CD8-positive, alpha-beta memory T cell (primary cell): ENCODE results near the gene SYNE4. TPM values are rescaled to one million over a fixed set of nuclear protein-coding genes. Genes with fewer than 3 reads are reported as not detected.
A peak's percentile ranks its signal among the peaks of the same experiment; 100 is the strongest.
"Not testable (repeated sequence)": the region's sequence is repeated elsewhere in the genome, so short reads cannot be mapped to it uniquely, and the experiment has no call there.

ENCODE experiments used
- CTCF ChIA-PET: fragments of 350-600 bp; sonication (Branson Sonifier 250); formaldehyde crosslinking; loops from one replicate; lab custom pipeline; 2021; ENCODE audit warnings: antibody characterized with exemption; lab: Charles Lee
- POLR2A ChIA-PET: fragments of 350-600 bp; sonication (Branson Sonifier 250); formaldehyde crosslinking; loops from one replicate; lab custom pipeline; 2021; ENCODE audit warnings: antibody characterized with exemption; lab: Charles Lee
- DNase-seq, 5 donors: peaks; one replicate each; pipeline versions ENCODE4 v3.0.0 to v3.0.0-alpha.2; 2020 to 2022; ENCODE audit warnings: mixed read lengths in 1 of 5
- H3K27ac ChIP-seq: one replicate; pipeline ENCODE4 v1.7.0; 2013; ENCODE audit warnings: low read depth, mild to moderate bottlenecking, low read length, moderate library complexity
- H3K27me3 ChIP-seq: 2 replicates; pipeline ENCODE4 v1.7.0; 2013; ENCODE audit warnings: low read length, mild to moderate bottlenecking; ENCODE audit not compliant: insufficient read depth, poor library complexity, severe bottlenecking
- H3K36me3 ChIP-seq: 2 replicates; pipeline ENCODE4 v1.7.0; 2013; ENCODE audit warnings: mild to moderate bottlenecking, low read length, moderate library complexity; ENCODE audit not compliant: insufficient read depth
- H3K4me1 ChIP-seq: 2 replicates; pipeline ENCODE4 v1.7.0; 2013; ENCODE audit warnings: mild to moderate bottlenecking, low read length, moderate library complexity; ENCODE audit not compliant: insufficient read depth
- H3K4me3 ChIP-seq: 2 replicates; pipeline ENCODE4 v1.7.0; 2013; ENCODE audit warnings: mild to moderate bottlenecking, low read length
- H3K9me3 ChIP-seq: 2 replicates; pipeline ENCODE4 v1.7.0; 2013; ENCODE audit warnings: mild to moderate bottlenecking, low read length
- H3K27ac Mint-ChIP-seq, 8 donors: one replicate each; pipeline ENCODE4 v1.8.0; 2020 to 2021; ENCODE audit warnings: mixed read lengths in 8 of 8, mild to moderate bottlenecking in 6 of 8, inconsistent platforms in 3 of 8, moderate library complexity in 3 of 8
- H3K27me3 Mint-ChIP-seq, 2 donors: one replicate each; pipeline ENCODE4 v1.8.0; 2020 to 2021; ENCODE audit warnings: mixed read lengths in 2 of 2, mild to moderate bottlenecking in 1 of 2, moderate library complexity in 1 of 2
- H3K36me3 Mint-ChIP-seq, 3 donors: one replicate each; pipeline ENCODE4 v1.8.0; 2020 to 2021; ENCODE audit warnings: mixed read lengths in 3 of 3, inconsistent platforms in 1 of 3, mild to moderate bottlenecking in 1 of 3
- H3K4me1 Mint-ChIP-seq, 3 donors: one replicate each; pipeline ENCODE4 v1.8.0; 2020 to 2021; ENCODE audit warnings: mixed read lengths in 3 of 3, inconsistent platforms in 1 of 3, mild to moderate bottlenecking in 1 of 3
- H3K4me3 Mint-ChIP-seq, 7 donors: one replicate each; pipeline ENCODE4 v1.8.0; 2020 to 2021; ENCODE audit warnings: mixed read lengths in 7 of 7, mild to moderate bottlenecking in 6 of 7, moderate library complexity in 4 of 7, inconsistent platforms in 2 of 7
- H3K9me3 Mint-ChIP-seq, 5 donors: one replicate each; pipeline ENCODE4 v1.8.0; 2020 to 2022; ENCODE audit warnings: mixed read lengths in 5 of 5, mild to moderate bottlenecking in 3 of 5, moderate library complexity in 2 of 5, inconsistent platforms in 1 of 5
- polyA plus RNA-seq: library from polyadenylated mRNA; unstranded; fragments of 300-500 nt; fragmentation: Illumina TruSeq; gene quantifications from one replicate; pipeline ENCODE4 v1.2.3, GENCODE V29; 2021
- total RNA-seq, 2 experiments: library from RNA; stranded (reverse); gene quantifications; one replicate each; pipeline ENCODE4 v1.2.3, GENCODE V29; 2021

The SYNE4 gene
- total and polyA plus RNA-seq, 3 experiments from 2014 or later = 1.2 to 1.9 TPM; not detected in 1

- peaks cover 44 to 66% of the 10 kb centered on the region in 2 donors for H3K27me3 Mint-ChIP-seq
- Histone ChIP-seq H3K9me3 (no peaks in the 10 kb centered on the region), H3K4me1 (no peaks in the 10 kb centered on the region), H3K4me3 (no peak overlapping the region), H3K27ac (no peak overlapping the region), H3K27me3 (peaks cover 21% of the 10 kb centered on the region), H3K36me3 (no peaks in the 10 kb centered on the region)
- peaks cover 0 to 14% (median 0%) of the 10 kb centered on the region in 3 donors for H3K36me3 Mint-ChIP-seq
- DNase-seq = no peak
- peaks cover 3 to 7% (median 7%) of the 10 kb centered on the region in 3 donors for H3K4me1 Mint-ChIP-seq
- H3K4me3 Mint-ChIP-seq = peak overlapping the region in 6 of 7 donors; percentile 56 to 84 (median 64)
- ChIA-PET POLR2A (no interaction called here), CTCF (no interaction called here)
- no peaks in the 10 kb centered on the region for H3K9me3 Mint-ChIP-seq
- no peak overlapping the region for H3K27ac Mint-ChIP-seq
These were observed 21.7 kb downstream of the SYNE4 start for GRCh38 chr19:35986664-35987570.

- Mint-ChIP-seq H3K9me3 (no peaks in the 10 kb centered on the region), H3K27ac (no peak overlapping the region), H3K4me1 (peaks cover 3 to 7% (median 7%) of the 10 kb centered on the region in 3 donors), H3K4me3 (peak overlapping the region in 1 of 7 donors; percentile 44), H3K27me3 (peaks cover 44 to 71% of the 10 kb centered on the region in 2 donors), H3K36me3 (peaks cover 0 to 14% (median 0%) of the 10 kb centered on the region in 3 donors)
- Histone ChIP-seq H3K27ac (no peak overlapping the region), H3K4me3 (no peak overlapping the region), H3K36me3 (no peaks in the 10 kb centered on the region), H3K9me3 (no peaks in the 10 kb centered on the region), H3K4me1 (no peaks in the 10 kb centered on the region), H3K27me3 (peaks cover 21% of the 10 kb centered on the region)
- ChIA-PET CTCF (no interaction called here), POLR2A (no interaction called here)
- no peak for DNase-seq
These were observed 22.5 kb downstream of the SYNE4 start for GRCh38 chr19:35986111-35986510.

DNA sequence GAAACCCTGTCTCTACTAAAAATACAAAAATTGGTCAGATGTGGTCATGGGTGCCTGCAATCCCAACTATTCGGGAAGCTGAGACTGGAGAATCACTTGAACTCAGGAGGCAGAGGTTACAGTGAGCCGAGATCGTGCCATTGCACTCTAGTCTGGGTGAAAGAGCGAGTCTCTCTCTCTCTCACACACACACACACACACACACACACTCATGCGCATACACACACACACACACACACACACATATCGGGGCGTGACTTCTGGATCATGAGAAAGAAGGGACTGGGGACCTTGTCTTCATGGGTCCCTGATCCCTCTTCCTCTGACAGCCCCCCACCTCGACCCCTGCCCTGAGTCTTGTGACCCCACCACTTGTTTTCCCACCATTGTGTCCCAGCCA is 25.4 kb downstream of the SYNE4 start:
- no peak overlapping the region for H3K4me3 Mint-ChIP-seq
- no peaks in the 10 kb centered on the region for H3K4me1 ChIP-seq
- H3K27ac Mint-ChIP-seq = peak overlapping the region in 1 of 8 donors; percentile 9

GRCh38 chr19:35980997-35981396 is 27.6 kb downstream of the SYNE4 start:
- H3K4me3 Mint-ChIP-seq, H3K4me3 ChIP-seq, H3K36me3 ChIP-seq, POLR2A ChIA-PET, DNase-seq, H3K27me3 ChIP-seq, H3K9me3 ChIP-seq, H3K4me1 ChIP-seq, H3K9me3 Mint-ChIP-seq, H3K27ac ChIP-seq, H3K4me1 Mint-ChIP-seq: not testable (repeated sequence)
- Mint-ChIP-seq H3K27me3 (peaks cover 35 to 60% of the 10 kb centered on the region in 2 donors), H3K27ac (peak overlapping the region in 1 of 8 donors; percentile 92), H3K36me3 (peaks cover 0 to 11% (median 0%) of the 10 kb centered on the region in 3 donors)
- CTCF ChIA-PET = interaction anchor here (1.7 kb wide), 1 partner anchor 22 kb away, joined by 4 read pairs; no protein-coding TSS in a partner anchor

More for the DNA sequence above, 25.4 kb downstream of the SYNE4 start:
- ChIA-PET POLR2A (no interaction called here), CTCF (no interaction called here)
- Histone ChIP-seq H3K9me3 (no peaks in the 10 kb centered on the region), H3K27me3 (peaks cover 21% of the 10 kb centered on the region), H3K36me3 (no peaks in the 10 kb centered on the region), H3K27ac (no peak overlapping the region), H3K4me3 (no peak overlapping the region)
- DNase-seq = no peak
- Mint-ChIP-seq H3K9me3 (no peaks in the 10 kb centered on the region), H3K36me3 (peaks cover 0 to 11% (median 0%) of the 10 kb centered on the region in 3 donors), H3K4me1 (peaks cover 3 to 7% (median 7%) of the 10 kb centered on the region in 3 donors), H3K27me3 (peaks cover 43 to 73% of the 10 kb centered on the region in 2 donors)

DNA sequence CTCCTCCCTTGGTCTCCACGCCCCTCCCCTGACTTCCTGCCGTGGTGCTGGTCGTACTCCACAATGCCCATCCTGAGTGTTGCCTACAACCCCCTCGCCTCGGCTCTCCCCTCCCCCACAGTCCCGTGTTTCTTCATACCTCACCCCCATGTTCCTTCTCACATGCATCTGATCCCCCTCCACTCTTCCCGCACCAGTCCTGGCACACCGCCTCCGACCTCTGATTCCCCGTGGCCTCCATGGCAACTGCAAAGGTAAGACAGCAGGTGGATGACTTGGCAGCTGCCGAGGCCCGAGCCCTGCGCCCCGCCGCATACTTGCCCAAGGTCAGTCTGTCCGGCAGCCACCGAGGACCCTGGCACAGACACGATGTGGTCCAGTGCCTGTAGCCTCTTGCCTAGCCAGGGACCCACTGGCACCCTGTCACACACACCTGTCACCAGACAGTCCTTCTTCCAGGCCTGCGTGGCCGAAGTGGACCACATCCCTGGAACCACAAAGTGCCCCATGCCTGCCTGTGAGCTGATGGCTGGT is 29.7 kb downstream of the SYNE4 start:
- Histone ChIP-seq H3K27ac (no peak overlapping the region), H3K9me3 (no peaks in the 10 kb centered on the region), H3K4me3 (no peak overlapping the region), H3K4me1 (no peaks in the 10 kb centered on the region), H3K36me3 (no peaks in the 10 kb centered on the region), H3K27me3 (peaks cover 3% of the 10 kb centered on the region)
- ChIA-PET CTCF (interaction anchor here (0.6 kb wide), 1 partner anchor 26 kb away, joined by 3 read pairs; no protein-coding TSS in a partner anchor), POLR2A (no interaction called here)
- H3K27ac Mint-ChIP-seq = peak overlapping the region in 2 of 8 donors; percentile 57 to 68
- peaks cover 23 to 45% of the 10 kb centered on the region in 2 donors for H3K27me3 Mint-ChIP-seq
- no peak overlapping the region for H3K4me3 Mint-ChIP-seq
- DNase-seq = no peak
- H3K4me1 Mint-ChIP-seq = no peaks in the 10 kb centered on the region
- no peaks in the 10 kb centered on the region for H3K9me3 Mint-ChIP-seq
- no peaks in the 10 kb centered on the region for H3K36me3 Mint-ChIP-seq

GRCh38 chr19:35978271-35978670 is 30.3 kb downstream of the SYNE4 start:
- Mint-ChIP-seq H3K36me3 (no peaks in the 10 kb centered on the region), H3K27ac (no peak overlapping the region), H3K9me3 (no peaks in the 10 kb centered on the region), H3K4me1 (no peaks in the 10 kb centered on the region), H3K27me3 (peaks cover 22 to 40% of the 10 kb centered on the region in 2 donors), H3K4me3 (peak overlapping the region in 1 of 7 donors; percentile 12)
- ChIA-PET CTCF (no interaction called here), POLR2A (no interaction called here)
- Histone ChIP-seq H3K9me3 (no peaks in the 10 kb centered on the region), H3K27me3 (peaks cover 3% of the 10 kb centered on the region), H3K4me1 (no peaks in the 10 kb centered on the region), H3K4me3 (no peak overlapping the region), H3K27ac (no peak overlapping the region), H3K36me3 (no peaks in the 10 kb centered on the region)
- DNase-seq = no peak

DNA sequence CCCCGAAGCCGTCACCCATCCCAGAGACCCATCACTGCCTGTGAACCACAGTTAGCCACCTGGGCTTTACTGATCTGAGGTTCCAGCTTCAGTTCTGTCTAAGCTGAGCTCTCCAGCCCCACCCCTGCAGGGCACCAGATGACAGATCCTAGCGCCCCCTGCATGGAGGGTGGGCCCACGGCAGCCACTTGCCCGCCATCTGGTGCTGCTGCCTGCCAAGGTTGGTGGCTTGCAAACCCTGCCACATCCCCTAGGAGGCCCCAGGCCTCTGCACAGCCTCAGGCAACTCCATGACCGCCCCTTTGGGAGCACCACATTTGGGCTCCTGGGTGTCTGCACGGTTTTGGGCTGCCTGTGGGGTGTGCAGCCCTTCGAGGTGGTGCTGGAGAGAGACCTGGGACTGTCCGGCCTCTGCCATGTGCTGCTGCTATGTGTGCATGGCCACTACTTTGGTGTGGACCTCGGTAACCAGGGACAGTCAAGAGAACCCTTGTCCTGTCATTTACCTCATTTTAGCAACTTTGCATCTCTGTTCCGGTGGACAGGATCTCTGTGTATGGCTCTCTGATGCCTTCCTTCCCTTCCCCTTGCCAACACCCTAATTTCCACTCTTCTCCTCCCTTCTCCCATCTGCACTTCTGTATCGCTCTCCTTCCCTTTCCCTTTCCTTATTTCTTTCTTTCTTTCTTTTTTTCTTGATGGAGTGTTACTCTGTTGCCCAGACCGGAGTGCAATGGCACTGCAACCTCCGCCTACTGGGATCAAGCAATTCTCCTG is 31.0 kb downstream of the SYNE4 start:
- Mint-ChIP-seq H3K27me3 (peaks cover 21 to 33% of the 10 kb centered on the region in 2 donors), H3K4me1 (no peaks in the 10 kb centered on the region), H3K9me3 (no peaks in the 10 kb centered on the region), H3K27ac (no peak overlapping the region), H3K4me3 (no peak overlapping the region), H3K36me3 (no peaks in the 10 kb centered on the region)
- Histone ChIP-seq H3K4me1 (no peaks in the 10 kb centered on the region), H3K4me3 (no peak overlapping the region), H3K27me3 (peaks cover 3% of the 10 kb centered on the region), H3K36me3 (no peaks in the 10 kb centered on the region), H3K27ac (no peak overlapping the region), H3K9me3 (no peaks in the 10 kb centered on the region)
- no peak for DNase-seq
- ChIA-PET POLR2A (no interaction called here), CTCF (interaction anchor here (1.5 kb wide), 1 partner anchor 19 kb away, joined by 3 read pairs; no protein-coding TSS in a partner anchor)
